ENCODE data around the gene MEX3B. TPM values are rescaled to one million over a fixed set of nuclear protein-coding genes. Genes with fewer than 3 reads are reported as not detected.
"Not testable (repeated sequence)": the region's sequence is repeated elsewhere in the genome, so short reads cannot be mapped to it uniquely, and the experiment has no call there.

The MEX3B gene
- total and polyA plus RNA-seq, 12 donors: 0.22 to 1.6 (median 0.88) TPM

- intact Hi-C loops (cut with DNase I): no loop called here
- TF ChIP-seq POLR2A (IDR thresholded peaks at IDR 0.05): no peak
- no peak for TF ChIP-seq CTCF (IDR thresholded peaks at IDR 0.05)
- WGBS, 4 donors: 71 to 81% (median 79%) methylated on average over 3 of the region's 3 CpGs
Measured at GRCh38 chr15:82003916-82004315, 41.9 kb downstream of the MEX3B start.

GRCh38 chr15:81995081-81995480 is 50.7 kb downstream of the MEX3B start:
- H3K27ac ChIP-seq; DNase-seq; intact Hi-C loops (cut with DNase I); H3K36me3 ChIP-seq (replicated peaks in 1 of 2); H3K4me3 ChIP-seq; H3K27me3 ChIP-seq; H3K4me1 ChIP-seq (replicated peaks in 1 of 2); H3K9me3 ChIP-seq (replicated peaks in 1 of 3): not testable (repeated sequence)
- WGBS, 4 donors: 80 to 93% (median 86%) methylated on average over 20 to 22 of the region's 22 CpGs

More at GRCh38 chr15:82003916-82004315, 41.9 kb downstream of the MEX3B start:
- no peaks in the 10 kb centered on the region for H3K9me3 ChIP-seq (replicated peaks in 1 of 3)
- no peaks in the 10 kb centered on the region for H3K36me3 ChIP-seq (replicated peaks in 1 of 2)
- DNase-seq: no peak
- H3K4me1 ChIP-seq (replicated peaks in 1 of 2): no peaks in the 10 kb centered on the region
- H3K27me3 ChIP-seq: no peaks in the 10 kb centered on the region
- H3K4me3 ChIP-seq: no peak overlapping the region
- no peak overlapping the region for H3K27ac ChIP-seq

GRCh38 chr15:81992523-81992922 is 53.3 kb downstream of the MEX3B start:
- intact Hi-C loops (cut with DNase I): no loop called here
- no peaks in the 10 kb centered on the region for H3K9me3 ChIP-seq (replicated peaks in 1 of 3)
- H3K4me1 ChIP-seq (replicated peaks in 1 of 2): no peaks in the 10 kb centered on the region
- no peak overlapping the region for H3K4me3 ChIP-seq
- no peaks in the 10 kb centered on the region for H3K36me3 ChIP-seq (replicated peaks in 1 of 2)
- no peak for DNase-seq
- WGBS, 4 donors: 82 to 97% (median 85%) methylated on average over 1 of the region's 1 CpG
- no peak overlapping the region for H3K27ac ChIP-seq
- H3K27me3 ChIP-seq: peaks cover 6% of the 10 kb centered on the region
- TF ChIP-seq POLR2A (IDR thresholded peaks at IDR 0.05) (no peak), CTCF (IDR thresholded peaks at IDR 0.05) (no peak)

Other genes with a start within 250 kb of the MEX3B start
- 10 to 100 TPM; 15.3 to 26.1 (median 18.0) TPM for gene EFL1, start 216.7 kb upstream of the MEX3B start, total RNA-seq
- 10 to 100 TPM in 1 of 3 donors, 1 to 10 TPM in 2; 3.1 to 29.8 (median 3.5) TPM for gene EFL1, start 216.7 kb upstream of the MEX3B start, polyA plus RNA-seq
- gene SAXO2, start 216.8 kb upstream of the MEX3B start, total RNA-seq: 10 to 100 TPM in 1 of 9 donors, 1 to 10 TPM in 6, under 1 TPM in 1, not detected in 1; 0.83 to 14.9 (median 3.6) TPM
- 1 to 10 TPM in 2 of 3 donors, under 1 TPM in 1; 0.56 to 5.8 (median 2.1) TPM for gene SAXO2, start 216.8 kb upstream of the MEX3B start, polyA plus RNA-seq